GM23248 (cell line): ENCODE results near the gene HSF4. TPM values are rescaled to one million over a fixed set of nuclear protein-coding genes. Genes with fewer than 3 reads are reported as not detected.

ENCODE experiments used
- DNase-seq: peaks from one replicate; pipeline ENCODE4 v3.0.0-alpha.2; 2015
- H2AFZ ChIP-seq: fragments of 200-600 bp; sonication (generic); 2 replicates; pipeline ENCODE4 v1.6.1; 2016; ENCODE audit warnings: antibody characterized with exemption
- H3F3A ChIP-seq: fragments of 200-600 bp; sonication (generic); 2 replicates; pipeline ENCODE4 v1.6.1; 2016; ENCODE audit warnings: mild to moderate bottlenecking, antibody characterized with exemption, mixed run types; ENCODE audit not compliant: insufficient read depth
- H3K27ac ChIP-seq: fragments of 200-600 bp; sonication (generic); 2 replicates; pipeline ENCODE4 v1.5.1; 2016; ENCODE audit warnings: mild to moderate bottlenecking
- H3K27me3 ChIP-seq: fragments of 200-600 bp; sonication (generic); replicated peaks from 2 replicates; pipeline ENCODE4 v1.6.1; 2016; ENCODE audit warnings: mild to moderate bottlenecking; ENCODE audit not compliant: insufficient read depth
- H3K36me3 ChIP-seq: fragments of 200-600 bp; sonication (generic); 2 replicates; pipeline ENCODE4 v1.6.1; 2016; ENCODE audit warnings: low read depth, mild to moderate bottlenecking
- H3K4me1 ChIP-seq: fragments of 200-600 bp; sonication (generic); 2 replicates; pipeline ENCODE4 v1.6.1; 2016; ENCODE audit warnings: mild to moderate bottlenecking; ENCODE audit not compliant: insufficient read depth
- H3K4me2 ChIP-seq: fragments of 200-600 bp; sonication (generic); one replicate; pipeline ENCODE4 v1.6.1; 2016; ENCODE audit warnings: mild to moderate bottlenecking; ENCODE audit not compliant: unreplicated experiment
- H3K4me3 ChIP-seq: fragments of 200-600 bp; sonication (generic); 2 replicates; pipeline ENCODE4 v1.5.1; 2016; ENCODE audit warnings: mild to moderate bottlenecking
- H3K79me2 ChIP-seq: fragments of 200-600 bp; sonication (generic); 2 replicates; pipeline ENCODE4 v1.6.1; 2016; ENCODE audit warnings: mild to moderate bottlenecking; ENCODE audit not compliant: insufficient read depth
- H3K9ac ChIP-seq: fragments of 200-600 bp; sonication (generic); 2 replicates; pipeline ENCODE4 v1.6.1; 2016; ENCODE audit warnings: mild to moderate bottlenecking
- H3K9me2 ChIP-seq: fragments of 200-600 bp; sonication (generic); 2 replicates; pipeline ENCODE4 v1.6.1; 2016; ENCODE audit warnings: mixed run types, mild to moderate bottlenecking, moderate library complexity; ENCODE audit not compliant: insufficient read depth
- H3K9me3 ChIP-seq: fragments of 200-600 bp; sonication (generic); one replicate; pipeline ENCODE4 v1.6.1; 2017; ENCODE audit warnings: low read depth
- H4K20me1 ChIP-seq: fragments of 200-600 bp; sonication (generic); 2 replicates; pipeline ENCODE4 v1.6.0; 2016; ENCODE audit not compliant: insufficient read depth
- EZH2 ChIP-seq: fragments of 200-600 bp; sonication (generic); IDR thresholded peaks from 2 replicates; pipeline ENCODE4 v1.6.1; 2018; ENCODE audit warnings: antibody characterized with exemption, mild to moderate bottlenecking; ENCODE audit not compliant: insufficient read depth, poor library complexity, severe bottlenecking
- EZH2phosphoT487 ChIP-seq: fragments of 200-600 bp; sonication (generic); IDR thresholded peaks from 2 replicates; pipeline ENCODE4 v1.6.1; 2018; ENCODE audit warnings: antibody characterized with exemption, moderate library complexity, mild to moderate bottlenecking, low read depth; ENCODE audit not compliant: insufficient read depth
- WGBS, 2 experiments: methylation state at CpG; one replicate each; pipeline ENCODE4 v1.1.6; 2015 to 2017; ENCODE audit warnings: low lambda C conversion rate in 2 of 2, low coverage in 1 of 2; ENCODE audit errors: missing lambda C conversion rate in 2 of 2; 5-methylcytosine and 5-hydroxymethylcytosine counted together
- in situ Hi-C: fragments of 300-500 bp; cut with MboI; formaldehyde crosslinking; loops from 2 replicates; pipeline ENCODE4 v1.15.0; 2020
- polyA plus RNA-seq: library from polyadenylated mRNA; unstranded; fragments of >200 nt; fragmentation: Nextera tagmentation; extraction: Ambion mirVana; gene quantifications from 2 replicates; pipeline ENCODE4 v1.2.1, GENCODE V29; 2016
- total RNA-seq: library from RNA; depleted of rRNA; stranded (reverse); fragments of >200 nt; shearing (Covaris generic); gene quantifications from 2 replicates; pipeline ENCODE4 v1.2.3, GENCODE V29; 2014

The HSF4 gene
- total and polyA plus RNA-seq, 2 experiments from 2014 or later = 3.0 to 10.8 TPM

GRCh38 chr16:67163164-67163998 lies 1.2 kb upstream of the HSF4 start:
- H3K4me2 ChIP-seq = no peak overlapping the region
- no peak overlapping the region for H2AFZ ChIP-seq
- no peaks in the 10 kb centered on the region for H3K9me2 ChIP-seq
- H3K4me3 ChIP-seq = no peak overlapping the region
- TF ChIP-seq EZH2phosphoT487 = no peak
- no peak for TF ChIP-seq EZH2
- H3F3A ChIP-seq = peaks cover 5% of the 10 kb centered on the region; the same call in 1 of the 2 replicates
- H3K36me3 ChIP-seq = no peaks in the 10 kb centered on the region
- no peak overlapping the region for H3K9ac ChIP-seq
- no peaks in the 10 kb centered on the region for H4K20me1 ChIP-seq
- H3K27ac ChIP-seq = no peak overlapping the region
- 0 out of 2 replicates have a peak, but pooled peaks cover 4% of the 10 kb centered on the region for H3K79me2 ChIP-seq
- no peaks in the 10 kb centered on the region for H3K27me3 ChIP-seq
- no peaks in the 10 kb centered on the region for H3K9me3 ChIP-seq
- no peaks in the 10 kb centered on the region for H3K4me1 ChIP-seq
- in situ Hi-C loops = loop anchor here (25.0 kb wide), 1 partner anchor 201 kb away; the partner anchor contains the start of gene CES3
- no peak for DNase-seq
- 83 to 89% methylated on average over 92 to 99 of the region's 99 CpGs for WGBS, 2 experiments

GRCh38 chr16:67163999-67164558 lies 466 bp upstream of the HSF4 start:
- H3K9ac ChIP-seq = no peak overlapping the region
- H3K4me1 ChIP-seq = no peaks in the 10 kb centered on the region
- no peaks in the 10 kb centered on the region for H3F3A ChIP-seq
- 0 out of 2 replicates have a peak, but pooled peaks cover 4% of the 10 kb centered on the region for H3K79me2 ChIP-seq
- H4K20me1 ChIP-seq = no peaks in the 10 kb centered on the region
- no peak overlapping the region for H3K4me3 ChIP-seq
- no peaks in the 10 kb centered on the region for H3K9me3 ChIP-seq
- no peaks in the 10 kb centered on the region for H3K27me3 ChIP-seq
- WGBS, 2 experiments = 16 to 22% methylated on average over 12 to 33 of the region's 34 CpGs
- in situ Hi-C loops = loop anchor here (25.0 kb wide), 1 partner anchor 202 kb away; the partner anchor contains the start of gene CES3
- no peak overlapping the region for H3K27ac ChIP-seq
- DNase-seq = no peak
- H3K36me3 ChIP-seq = no peaks in the 10 kb centered on the region
- no peak overlapping the region for H2AFZ ChIP-seq
- H3K4me2 ChIP-seq = no peak overlapping the region
- no peaks in the 10 kb centered on the region for H3K9me2 ChIP-seq
- TF ChIP-seq EZH2 (no peak), EZH2phosphoT487 (no peak)

DNA sequence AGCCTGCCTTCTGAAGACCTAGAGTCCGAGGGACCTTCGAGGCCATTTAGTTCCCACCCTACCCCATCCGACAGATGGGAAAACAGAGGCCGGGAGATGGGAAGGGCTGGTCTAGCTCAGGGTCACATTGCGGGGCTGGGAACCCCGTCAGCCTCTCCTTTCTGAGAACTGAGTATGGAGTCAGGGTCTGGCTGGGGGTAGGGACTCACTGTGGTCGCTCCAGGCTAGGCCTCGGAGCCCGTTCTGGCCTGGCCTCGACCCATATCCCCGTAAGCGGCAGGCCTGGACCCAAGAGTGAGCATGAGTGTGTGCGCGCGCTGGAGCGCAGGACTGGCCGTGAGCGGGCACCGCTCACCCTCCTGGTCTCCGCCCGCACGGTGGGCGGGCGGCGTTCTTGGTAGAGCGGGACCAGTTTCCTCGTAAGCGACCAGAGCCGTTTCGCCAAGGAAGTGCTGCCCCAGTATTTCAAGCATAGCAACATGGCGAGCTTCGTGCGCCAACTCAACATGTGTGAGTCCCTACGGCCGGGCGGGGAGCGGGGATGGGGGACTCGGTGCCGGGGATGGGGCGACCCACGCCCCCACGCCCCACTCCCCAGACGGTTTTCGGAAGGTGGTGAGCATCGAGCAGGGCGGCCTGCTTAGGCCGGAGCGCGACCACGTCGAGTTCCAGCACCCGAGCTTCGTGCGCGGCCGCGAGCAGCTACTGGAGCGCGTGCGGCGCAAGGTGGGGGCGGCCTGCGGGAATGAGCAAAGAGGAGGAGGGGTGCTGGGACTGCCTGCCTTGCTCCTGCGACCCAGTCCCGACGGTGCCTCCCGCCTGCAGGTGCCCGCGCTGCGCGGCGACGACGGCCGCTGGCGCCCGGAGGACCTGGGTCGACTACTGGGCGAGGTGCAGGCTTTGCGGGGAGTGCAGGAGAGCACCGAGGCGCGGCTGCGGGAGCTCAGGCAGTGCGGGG lies 855 bp downstream of the HSF4 start:
- H3K4me3 ChIP-seq = peak overlapping the region; percentile 49; the same call in 1 of the 2 replicates
- H3K4me1 ChIP-seq = no peaks in the 10 kb centered on the region
- no peaks in the 10 kb centered on the region for H3K9me2 ChIP-seq
- in situ Hi-C loops = loop anchor here (25.0 kb wide), 1 partner anchor 203 kb away; the partner anchor contains the start of gene CES3
- no peak overlapping the region for H3K9ac ChIP-seq
- H4K20me1 ChIP-seq = no peaks in the 10 kb centered on the region
- H3F3A ChIP-seq = peaks cover 5% of the 10 kb centered on the region; the same call in 1 of the 2 replicates
- peak; percentile 45 for DNase-seq
- no peak overlapping the region for H2AFZ ChIP-seq
- no peak overlapping the region for H3K27ac ChIP-seq
- H3K79me2 ChIP-seq = 0 out of 2 replicates have a peak, but pooled peaks cover 1% of the 10 kb centered on the region
- WGBS, 2 experiments = 31% methylated on average over 80 to 85 of the region's 85 CpGs
- H3K36me3 ChIP-seq = no peaks in the 10 kb centered on the region
- TF ChIP-seq EZH2phosphoT487 (no peak), EZH2 (no peak)
- no peak overlapping the region for H3K4me2 ChIP-seq
- no peaks in the 10 kb centered on the region for H3K27me3 ChIP-seq
- no peaks in the 10 kb centered on the region for H3K9me3 ChIP-seq
